SK-N-SH treated with all-trans-retinoic acid at 6 μM for 48 hours (cell line): ENCODE data around the gene TGM5.

Experiments
- ATAC-seq: fragments of 200-7000 bp; cut with Tn5 transposase; 3 replicates; pipeline ENCODE4 v1.9.1; 2020; ENCODE audit warnings: mild to moderate bottlenecking, moderate library complexity
- BACH2 ChIP-seq: fragments of 250-450 bp; sonication (Bioruptor Pico); IDR thresholded peaks from 2 replicates; pipeline ENCODE4 v1.9.0; 2021; ENCODE audit warnings: mild to moderate bottlenecking, borderline replicate concordance
- CREB5 ChIP-seq: fragments of 250-450 bp; sonication (Bioruptor Pico); IDR thresholded peaks from 2 replicates; pipeline ENCODE4 v1.5.1; 2020; ENCODE audit warnings: low read depth, mild to moderate bottlenecking, moderate library complexity
- CSDC2 ChIP-seq: fragments of 250-450 bp; sonication (Bioruptor Pico); IDR thresholded peaks from 2 replicates; pipeline ENCODE4 v1.5.0; 2020; ENCODE audit warnings: mild to moderate bottlenecking, moderate library complexity
- CSRNP3 ChIP-seq: fragments of 250-450 bp; sonication (Bioruptor Pico); IDR thresholded peaks from 2 replicates; pipeline ENCODE4 v1.5.1; 2021; ENCODE audit warnings: mild to moderate bottlenecking, moderate library complexity
- ISL1 ChIP-seq: fragments of 250-450 bp; sonication (Bioruptor Pico); IDR thresholded peaks from 2 replicates; pipeline ENCODE4 v2.1.2; 2022; ENCODE audit warnings: mild to moderate bottlenecking, moderate library complexity
- OSR1 ChIP-seq: fragments of 250-450 bp; sonication (Bioruptor Pico); IDR thresholded peaks from 2 replicates; pipeline ENCODE4 v1.8.0; 2022; ENCODE audit warnings: moderate library complexity, mild to moderate bottlenecking, inconsistent platforms
- TCF4 ChIP-seq: fragments of 250-450 bp; sonication (Bioruptor Pico); IDR thresholded peaks from 2 replicates; pipeline ENCODE4 v1.8.0; 2021; ENCODE audit warnings: mild to moderate bottlenecking, moderate library complexity, borderline replicate concordance
- TOX ChIP-seq: fragments of 250-450 bp; sonication (Bioruptor Pico); IDR thresholded peaks from 2 replicates; pipeline ENCODE4 v1.8.0; 2021; ENCODE audit warnings: mild to moderate bottlenecking, moderate library complexity, borderline replicate concordance
- ZC3H10 ChIP-seq: fragments of 250-450 bp; sonication (Bioruptor Pico); IDR thresholded peaks from 2 replicates; pipeline ENCODE4 v1.5.1; 2021; ENCODE audit warnings: mild to moderate bottlenecking, moderate library complexity
- ZNF565 ChIP-seq: fragments of 450-650 bp; formaldehyde crosslinking; conservative IDR thresholded peaks from 2 replicates; pipeline ENCODE4 v1.5.0; 2020; ENCODE audit warnings: low read depth, mild to moderate bottlenecking, moderate library complexity
- ZNF70 ChIP-seq: fragments of 450-650 bp; formaldehyde crosslinking; IDR thresholded peaks from 2 replicates; pipeline ENCODE4 v1.5.0; 2020; ENCODE audit warnings: mild to moderate bottlenecking, moderate library complexity
- ZNF8 ChIP-seq: fragments of 450-650 bp; formaldehyde crosslinking; IDR thresholded peaks from 2 replicates; pipeline ENCODE4 v1.5.0; 2020; ENCODE audit warnings: mild to moderate bottlenecking, moderate library complexity
- TF ChIP-seq, protein P1 (sequence below): fragments of 250-450 bp; sonication (Bioruptor Pico); IDR thresholded peaks from 2 replicates; pipeline ENCODE4 v1.8.0; 2021; ENCODE audit warnings: low read depth, mild to moderate bottlenecking, moderate library complexity, borderline replicate concordance
- TF ChIP-seq, protein P2 (sequence below): fragments of 250-450 bp; sonication (Bioruptor Pico); IDR thresholded peaks from 2 replicates; pipeline ENCODE4 v1.8.0; 2020; ENCODE audit warnings: mild to moderate bottlenecking, moderate library complexity, borderline replicate concordance
- TF ChIP-seq, protein P3 (sequence below): fragments of 250-450 bp; sonication (Bioruptor Pico); IDR thresholded peaks from 2 replicates; pipeline ENCODE4 v1.5.0; 2020; ENCODE audit warnings: mild to moderate bottlenecking, moderate library complexity

Gene TGM5

DNA sequence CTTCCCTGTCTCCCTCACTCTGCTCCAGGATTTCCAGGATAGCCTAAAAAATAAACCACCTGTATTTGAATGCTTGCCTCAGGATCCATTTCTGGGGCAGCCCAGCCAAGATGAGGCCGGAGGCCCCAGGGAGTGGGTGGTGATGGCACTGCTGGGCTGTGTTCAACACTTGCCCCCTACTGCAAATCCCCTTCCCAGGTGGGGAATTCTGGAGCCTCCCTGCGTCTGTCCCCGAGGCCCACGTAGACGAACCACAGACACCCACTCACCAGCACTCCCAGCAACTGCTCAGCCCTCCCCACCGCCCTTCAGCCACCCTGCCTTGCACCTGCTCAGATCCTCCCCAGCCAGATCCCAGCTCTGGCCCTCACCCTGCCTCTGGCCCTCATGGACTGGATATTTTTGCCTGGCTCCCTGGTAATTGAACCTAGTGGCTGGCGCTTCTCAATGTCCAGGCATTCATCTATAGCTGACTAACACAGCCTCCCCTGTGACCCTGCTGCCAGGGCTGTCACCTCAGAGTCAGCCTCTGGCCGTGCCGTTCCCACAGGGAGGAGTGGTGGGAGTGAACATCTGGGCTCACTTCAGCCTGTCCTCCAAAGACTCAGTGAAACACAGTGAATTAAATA lies 28.8 kb downstream of the TGM5 start:
- no peak for ATAC-seq
- TF ChIP-seq, protein P1, sequence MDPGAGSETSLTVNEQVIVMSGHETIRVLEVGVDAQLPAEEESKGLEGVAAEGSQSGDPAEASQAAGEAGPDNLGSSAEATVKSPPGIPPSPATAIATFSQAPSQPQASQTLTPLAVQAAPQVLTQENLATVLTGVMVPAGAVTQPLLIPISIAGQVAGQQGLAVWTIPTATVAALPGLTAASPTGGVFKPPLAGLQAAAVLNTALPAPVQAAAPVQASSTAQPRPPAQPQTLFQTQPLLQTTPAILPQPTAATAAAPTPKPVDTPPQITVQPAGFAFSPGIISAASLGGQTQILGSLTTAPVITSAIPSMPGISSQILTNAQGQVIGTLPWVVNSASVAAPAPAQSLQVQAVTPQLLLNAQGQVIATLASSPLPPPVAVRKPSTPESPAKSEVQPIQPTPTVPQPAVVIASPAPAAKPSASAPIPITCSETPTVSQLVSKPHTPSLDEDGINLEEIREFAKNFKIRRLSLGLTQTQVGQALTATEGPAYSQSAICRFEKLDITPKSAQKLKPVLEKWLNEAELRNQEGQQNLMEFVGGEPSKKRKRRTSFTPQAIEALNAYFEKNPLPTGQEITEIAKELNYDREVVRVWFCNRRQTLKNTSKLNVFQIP (CRISPR knock-in tag) = no peak
- TF ChIP-seq ZNF70 (CRISPR knock-in tag) (no peak), CSDC2 (CRISPR knock-in tag) (no peak), BACH2 (CRISPR knock-in tag) (no peak)
- TF ChIP-seq, protein P2, sequence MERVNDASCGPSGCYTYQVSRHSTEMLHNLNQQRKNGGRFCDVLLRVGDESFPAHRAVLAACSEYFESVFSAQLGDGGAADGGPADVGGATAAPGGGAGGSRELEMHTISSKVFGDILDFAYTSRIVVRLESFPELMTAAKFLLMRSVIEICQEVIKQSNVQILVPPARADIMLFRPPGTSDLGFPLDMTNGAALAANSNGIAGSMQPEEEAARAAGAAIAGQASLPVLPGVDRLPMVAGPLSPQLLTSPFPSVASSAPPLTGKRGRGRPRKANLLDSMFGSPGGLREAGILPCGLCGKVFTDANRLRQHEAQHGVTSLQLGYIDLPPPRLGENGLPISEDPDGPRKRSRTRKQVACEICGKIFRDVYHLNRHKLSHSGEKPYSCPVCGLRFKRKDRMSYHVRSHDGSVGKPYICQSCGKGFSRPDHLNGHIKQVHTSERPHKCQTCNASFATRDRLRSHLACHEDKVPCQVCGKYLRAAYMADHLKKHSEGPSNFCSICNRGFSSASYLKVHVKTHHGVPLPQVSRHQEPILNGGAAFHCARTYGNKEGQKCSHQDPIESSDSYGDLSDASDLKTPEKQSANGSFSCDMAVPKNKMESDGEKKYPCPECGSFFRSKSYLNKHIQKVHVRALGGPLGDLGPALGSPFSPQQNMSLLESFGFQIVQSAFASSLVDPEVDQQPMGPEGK = no peak
- TF ChIP-seq, all 23 proteins: peak for 0

GRCh38 chr15:43235536-43235935 lies 31.2 kb downstream of the TGM5 start:
- TF ChIP-seq, protein P3, sequence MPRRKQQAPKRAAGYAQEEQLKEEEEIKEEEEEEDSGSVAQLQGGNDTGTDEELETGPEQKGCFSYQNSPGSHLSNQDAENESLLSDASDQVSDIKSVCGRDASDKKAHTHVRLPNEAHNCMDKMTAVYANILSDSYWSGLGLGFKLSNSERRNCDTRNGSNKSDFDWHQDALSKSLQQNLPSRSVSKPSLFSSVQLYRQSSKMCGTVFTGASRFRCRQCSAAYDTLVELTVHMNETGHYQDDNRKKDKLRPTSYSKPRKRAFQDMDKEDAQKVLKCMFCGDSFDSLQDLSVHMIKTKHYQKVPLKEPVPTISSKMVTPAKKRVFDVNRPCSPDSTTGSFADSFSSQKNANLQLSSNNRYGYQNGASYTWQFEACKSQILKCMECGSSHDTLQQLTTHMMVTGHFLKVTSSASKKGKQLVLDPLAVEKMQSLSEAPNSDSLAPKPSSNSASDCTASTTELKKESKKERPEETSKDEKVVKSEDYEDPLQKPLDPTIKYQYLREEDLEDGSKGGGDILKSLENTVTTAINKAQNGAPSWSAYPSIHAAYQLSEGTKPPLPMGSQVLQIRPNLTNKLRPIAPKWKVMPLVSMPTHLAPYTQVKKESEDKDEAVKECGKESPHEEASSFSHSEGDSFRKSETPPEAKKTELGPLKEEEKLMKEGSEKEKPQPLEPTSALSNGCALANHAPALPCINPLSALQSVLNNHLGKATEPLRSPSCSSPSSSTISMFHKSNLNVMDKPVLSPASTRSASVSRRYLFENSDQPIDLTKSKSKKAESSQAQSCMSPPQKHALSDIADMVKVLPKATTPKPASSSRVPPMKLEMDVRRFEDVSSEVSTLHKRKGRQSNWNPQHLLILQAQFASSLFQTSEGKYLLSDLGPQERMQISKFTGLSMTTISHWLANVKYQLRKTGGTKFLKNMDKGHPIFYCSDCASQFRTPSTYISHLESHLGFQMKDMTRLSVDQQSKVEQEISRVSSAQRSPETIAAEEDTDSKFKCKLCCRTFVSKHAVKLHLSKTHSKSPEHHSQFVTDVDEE (CRISPR knock-in tag) = no peak
- TF ChIP-seq TCF4 (CRISPR knock-in tag) = no peak
- no peak for TF ChIP-seq OSR1 (CRISPR knock-in tag)
- TF ChIP-seq CREB5 = no peak
- TF ChIP-seq, protein P2 = no peak
- ATAC-seq = no peak

GRCh38 chr15:43232289-43232874 lies 34.3 kb downstream of the TGM5 start:
- no peak for TF ChIP-seq CSRNP3 (CRISPR knock-in tag)
- TF ChIP-seq ZNF70 (CRISPR knock-in tag) = no peak
- TF ChIP-seq, protein P2 = no peak
- TF ChIP-seq, protein P1 (CRISPR knock-in tag) = no peak
- no peak for TF ChIP-seq ZNF8 (CRISPR knock-in tag)
- no peak for TF ChIP-seq TOX (CRISPR knock-in tag)
- TF ChIP-seq ZNF565 (CRISPR knock-in tag) = no peak
- no peak for TF ChIP-seq CSDC2 (CRISPR knock-in tag)
- TF ChIP-seq TCF4 (CRISPR knock-in tag) = no peak
- TF ChIP-seq ISL1 (CRISPR knock-in tag) = no peak
- TF ChIP-seq OSR1 (CRISPR knock-in tag) = no peak
- TF ChIP-seq ZC3H10 (CRISPR knock-in tag) = no peak
- ATAC-seq = no peak
